Mammary epithelial cell (primary cell): ENCODE results near the gene CRB2.

Experiments
- CTCF ChIP-seq, 2 donors: IDR thresholded peaks in 1 of 2; conservative IDR thresholded peaks in 1 of 2; 2 replicates each; pipeline ENCODE4 v1.5.1; 2011 to 2012; ENCODE audit warnings: inconsistent platforms in 2 of 2, low read length in 2 of 2, mild to moderate bottlenecking in 2 of 2, control low read depth in 1 of 2, low read depth in 1 of 2; ENCODE audit not compliant: insufficient read depth in 1 of 2; ENCODE audit errors: extremely low read depth in 1 of 2
- EZH2 ChIP-seq: IDR thresholded peaks from 2 replicates; pipeline ENCODE4 v1.6.1; 2012; ENCODE audit warnings: low read length, inconsistent platforms, borderline replicate concordance

GRCh38 chr9:123406016-123406415 is 50.0 kb downstream of the CRB2 start:
- no peak for TF ChIP-seq CTCF (conservative IDR thresholded peaks at IDR 0.05 in 1 of 2, IDR thresholded peaks at IDR 0.05 in 1 of 2; ENCODE audit: extremely low read depth in 1 of 2, insufficient read depth in 1 of 2, low read depth in 1 of 2, low read length in 2 of 2)
- TF ChIP-seq EZH2, result no peak
